ENCODE measurements around the gene CDC42.

CDC42 gene

DNA sequence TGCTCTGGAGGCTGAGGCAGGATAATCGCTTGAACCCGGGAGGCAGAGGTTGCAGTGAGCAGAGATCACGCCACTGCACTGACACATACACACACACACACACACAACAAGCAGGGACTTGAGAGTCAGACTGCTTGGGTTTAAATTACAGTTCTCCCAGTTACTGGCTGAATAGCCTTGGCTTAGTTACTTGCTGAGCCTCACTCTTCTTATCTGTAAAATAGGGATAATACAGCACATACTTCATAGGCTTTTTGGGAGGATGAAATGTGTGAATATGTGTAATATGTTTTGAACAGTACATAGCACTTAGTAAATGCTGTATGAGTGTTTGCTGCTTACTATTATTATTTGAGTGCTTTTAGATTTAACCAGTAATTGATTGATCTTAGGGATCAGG lies 23.8 kb downstream of the CDC42 start:
- no peak for DNase-seq

DNA sequence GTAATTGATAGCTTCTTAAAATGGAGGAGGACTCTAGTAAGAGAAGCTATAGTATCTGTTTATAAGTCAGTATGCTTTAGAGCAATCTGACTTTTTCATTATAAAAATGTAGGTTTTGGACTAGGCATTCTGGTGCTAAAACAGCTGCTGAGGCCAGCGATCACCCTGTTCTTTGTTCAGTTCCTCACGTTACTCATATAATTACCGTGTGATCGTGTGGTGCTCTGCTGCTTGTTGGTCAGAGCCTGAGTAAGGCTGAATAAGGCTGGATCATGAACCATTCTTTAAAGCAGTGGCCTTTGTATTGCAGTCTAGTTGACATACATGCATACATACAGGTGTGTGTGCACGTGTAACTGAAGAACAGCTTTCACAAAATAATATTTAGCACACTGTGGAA lies 25.2 kb downstream of the CDC42 start:
- DNase-seq = peak; percentile 43 to 57 (median 47)

DNA sequence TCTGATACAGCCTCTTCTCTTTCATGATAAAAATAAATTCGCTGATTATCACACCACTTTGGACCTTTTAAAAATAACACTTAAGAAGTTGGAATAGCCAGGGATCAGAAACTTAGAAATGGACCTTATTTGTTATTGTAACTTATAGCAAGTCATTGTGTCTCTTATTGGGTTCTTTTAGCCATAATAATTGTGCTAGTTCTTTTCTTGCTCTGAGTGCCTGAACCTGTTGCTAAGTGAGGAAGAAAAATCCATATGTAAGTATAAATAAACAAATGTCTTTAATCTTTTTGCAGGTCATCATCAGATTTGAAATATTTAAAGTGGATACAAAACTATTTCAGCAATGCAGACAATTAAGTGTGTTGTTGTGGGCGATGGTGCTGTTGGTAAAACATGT lies 25.6 kb downstream of the CDC42 start:
- DNase-seq = no peak

DNA sequence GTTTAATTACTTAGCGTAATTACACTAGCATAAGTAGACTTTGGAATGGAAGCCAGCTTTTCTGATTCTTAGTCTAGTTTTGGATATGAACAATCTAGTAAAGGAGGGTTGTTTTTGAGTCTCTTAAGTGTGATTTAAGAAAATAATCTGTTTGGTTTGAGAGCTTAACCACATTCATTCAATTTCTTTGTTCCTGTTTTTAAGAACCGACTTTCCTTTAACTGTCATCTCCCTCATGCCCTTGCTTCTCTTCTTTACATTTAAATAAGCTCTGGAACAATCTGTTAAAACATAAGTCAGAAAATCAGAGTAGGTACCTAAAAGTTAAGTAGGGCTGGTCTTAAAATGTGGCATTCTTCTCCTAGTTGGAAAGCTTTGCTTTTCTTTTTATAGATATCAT lies 27.7 kb downstream of the CDC42 start:
- DNase-seq = no peak

DNA sequence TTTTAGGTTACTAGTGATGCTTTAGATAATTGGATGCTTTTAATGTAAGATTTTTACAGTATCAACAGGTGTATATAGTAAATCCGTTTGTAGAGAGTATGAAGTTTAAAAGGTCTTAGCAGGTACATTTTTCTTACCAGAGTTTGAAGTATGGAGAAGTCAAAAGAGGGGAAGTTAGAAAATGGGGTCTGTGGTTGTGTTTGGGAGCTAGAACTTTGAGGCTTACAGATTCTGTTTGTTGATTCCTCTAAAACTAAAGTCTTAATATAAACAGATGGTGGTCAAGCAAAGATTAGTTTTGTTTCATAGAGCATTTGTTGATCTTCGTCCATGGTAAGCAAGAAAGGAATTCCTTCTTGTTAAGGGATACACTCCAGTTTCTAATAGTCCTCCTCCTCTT lies 35.8 kb downstream of the CDC42 start:
- DNase-seq = no peak

DNA sequence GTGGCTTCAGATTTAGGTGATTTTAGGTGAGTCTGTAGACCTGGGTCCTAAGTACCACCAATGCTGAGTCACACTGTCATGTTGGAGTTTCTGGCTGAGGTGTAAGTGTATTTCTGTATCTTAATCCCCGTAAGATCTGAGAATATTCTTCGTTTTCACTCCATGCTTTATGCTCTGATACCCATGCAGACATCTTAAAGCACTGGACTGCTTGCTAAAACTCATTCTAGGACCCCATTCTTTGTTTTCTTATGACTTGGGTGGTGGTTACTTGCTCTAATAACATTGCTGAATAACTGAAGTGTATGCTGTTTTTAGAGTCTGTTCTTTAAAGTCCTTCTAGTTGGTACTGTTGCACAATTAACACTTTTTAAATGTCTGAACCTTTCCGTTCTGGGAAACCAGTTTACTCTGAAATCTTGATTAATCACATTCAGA lies 36.6 kb downstream of the CDC42 start:
- no peak for DNase-seq

DNA sequence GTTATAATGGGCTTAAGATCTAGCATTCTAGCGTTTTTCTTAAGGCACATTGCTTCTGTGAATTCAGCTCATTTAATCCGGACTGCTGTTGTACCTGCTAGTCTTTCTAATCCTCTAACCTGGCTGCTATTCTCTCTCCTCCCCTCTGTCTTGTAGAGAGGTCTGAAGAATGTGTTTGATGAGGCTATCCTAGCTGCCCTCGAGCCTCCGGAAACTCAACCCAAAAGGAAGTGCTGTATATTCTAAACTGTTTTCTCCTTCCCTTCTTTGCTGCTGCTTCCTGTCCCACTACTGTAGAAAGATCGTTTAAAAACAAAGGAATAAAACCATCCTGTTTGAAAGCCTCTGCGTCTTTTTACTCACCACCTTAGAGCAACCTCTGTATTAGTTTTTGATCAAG lies 37.3 kb downstream of the CDC42 start:
- DNase-seq = no peak

DNA sequence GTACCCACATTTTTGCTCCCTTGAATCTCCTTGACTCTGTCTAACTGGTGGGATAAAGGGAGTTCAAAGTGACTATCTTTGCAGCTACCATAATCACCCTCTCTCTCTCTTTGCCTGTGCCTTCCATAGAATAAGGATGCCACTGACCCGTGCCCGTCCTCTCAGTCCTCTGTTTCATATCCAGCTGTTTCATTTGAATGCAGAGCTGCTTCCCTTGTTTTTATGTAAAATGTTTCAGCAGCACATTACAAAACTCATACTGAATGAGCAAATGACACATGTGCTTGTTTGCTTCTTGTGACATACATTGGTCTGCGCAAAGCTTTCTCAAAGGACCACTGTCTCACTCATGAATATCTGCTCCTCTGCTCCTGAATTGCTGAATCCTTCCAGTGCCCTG lies 38.4 kb downstream of the CDC42 start:
- DNase-seq = peak; percentile 11 to 42 (median 33)

DNA sequence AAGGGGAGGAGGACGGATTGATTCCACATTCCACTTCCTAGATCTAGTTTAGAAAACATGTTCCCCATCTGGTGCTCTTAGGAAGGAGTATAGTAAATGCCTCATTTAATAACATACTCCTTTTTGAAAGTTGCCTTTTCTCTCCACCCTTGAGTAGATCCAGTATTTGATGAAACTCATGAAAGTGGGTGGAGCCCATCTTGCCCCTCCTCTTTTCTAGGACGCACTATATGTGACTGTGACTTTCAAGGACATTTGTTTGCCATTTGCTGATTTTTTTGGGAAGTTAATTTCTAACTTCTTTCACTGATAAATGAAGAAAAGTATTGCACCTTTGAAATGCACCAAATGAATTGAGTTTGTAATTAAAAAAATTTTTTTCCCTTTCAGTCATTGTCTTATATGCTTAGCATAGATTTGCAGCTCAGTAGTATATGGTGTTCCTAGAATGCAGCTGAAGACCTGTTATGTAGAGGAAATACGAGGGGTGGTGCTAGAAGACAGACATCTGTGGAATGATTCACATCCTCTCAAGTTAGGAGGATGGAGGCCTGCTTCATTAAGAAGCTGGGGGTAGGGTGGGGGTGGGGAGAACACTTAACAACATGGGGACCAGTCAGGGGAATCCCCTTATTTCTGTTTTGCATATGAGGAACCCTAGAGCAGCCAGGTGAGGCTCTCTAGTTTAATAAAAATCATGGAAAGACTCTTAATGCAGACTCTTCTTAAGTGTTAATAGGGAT lies 39.7 kb downstream of the CDC42 start:
- DNase-seq = peak; percentile 63 to 67 (median 65)

DNA sequence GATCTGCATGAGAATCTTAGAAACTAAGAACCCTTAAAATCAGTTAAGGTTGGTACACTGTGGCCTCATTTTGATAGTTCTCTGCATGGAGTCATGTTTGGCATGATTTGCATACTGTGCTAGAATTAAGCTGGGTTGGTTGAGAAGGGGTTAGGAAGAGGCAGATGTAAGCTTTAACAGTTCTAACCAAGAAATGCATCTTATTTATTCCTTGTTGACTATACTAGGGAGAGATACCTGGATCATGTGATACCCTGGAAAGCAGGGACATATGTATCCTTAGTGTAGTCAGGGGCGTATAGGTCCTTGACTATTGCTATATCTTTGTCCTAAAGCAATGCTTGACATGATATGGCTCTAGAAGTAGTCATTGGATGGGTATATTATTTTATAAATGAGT lies 41.0 kb downstream of the CDC42 start:
- DNase-seq = no peak

DNA sequence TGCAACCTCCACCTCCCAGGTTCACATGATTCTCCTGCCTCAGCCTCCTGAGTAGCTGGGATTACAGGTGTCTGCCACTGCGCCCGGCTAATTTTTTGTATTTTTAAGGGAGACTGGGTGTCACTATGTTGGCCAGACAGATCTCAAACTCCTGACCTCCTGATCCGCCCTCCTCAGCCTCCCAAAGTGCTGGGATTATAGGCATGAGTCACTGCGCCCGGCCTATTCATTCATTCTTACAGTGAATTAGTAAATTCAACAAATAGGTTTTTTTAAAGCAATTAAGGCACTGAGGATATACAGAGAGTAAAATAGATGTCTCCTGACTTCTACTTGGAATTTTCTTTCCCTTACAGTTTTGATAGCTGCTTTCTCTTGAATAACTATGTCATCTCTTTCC lies 43.5 kb downstream of the CDC42 start:
- DNase-seq = no peak

DNA sequence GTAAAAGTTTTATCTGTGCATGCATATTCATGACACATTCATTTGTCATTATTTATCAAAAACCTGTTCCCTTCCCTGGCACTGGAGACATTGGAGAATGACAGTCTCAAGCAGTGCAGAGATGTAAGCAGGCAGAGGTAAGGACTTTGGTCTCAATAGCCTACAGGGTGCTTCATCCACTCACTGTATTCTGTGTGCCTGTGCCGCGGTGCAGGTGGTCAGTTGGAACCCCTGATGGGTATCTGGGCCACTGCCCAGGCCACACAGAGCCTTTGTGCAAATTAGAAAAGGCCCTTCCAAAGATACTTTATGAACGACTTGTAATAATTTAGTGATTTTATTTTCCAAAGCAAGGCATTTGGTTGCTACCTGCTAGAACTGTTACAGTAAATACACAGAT lies 44.0 kb downstream of the CDC42 start:
- no peak for DNase-seq

DNA sequence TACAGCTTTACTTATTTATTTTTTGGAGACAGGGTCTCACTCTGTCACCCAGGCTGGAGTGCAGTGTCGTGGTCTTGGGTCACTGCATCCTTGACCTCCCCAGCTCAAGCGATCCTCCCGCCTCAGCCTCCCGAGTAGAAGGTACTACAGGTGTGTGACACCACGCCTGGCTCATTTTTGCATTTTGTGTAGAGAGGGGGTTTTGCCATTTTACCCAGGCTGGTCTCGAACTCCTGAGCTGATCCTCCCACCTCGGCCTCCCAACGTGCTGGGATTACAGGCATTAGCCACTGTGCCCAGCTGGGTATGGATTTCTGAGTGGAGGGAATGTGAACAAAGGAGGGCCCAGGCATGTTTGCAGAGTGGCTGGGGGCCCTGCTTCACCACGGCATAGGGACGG lies 46.2 kb downstream of the CDC42 start:
- no peak for DNase-seq

DNA sequence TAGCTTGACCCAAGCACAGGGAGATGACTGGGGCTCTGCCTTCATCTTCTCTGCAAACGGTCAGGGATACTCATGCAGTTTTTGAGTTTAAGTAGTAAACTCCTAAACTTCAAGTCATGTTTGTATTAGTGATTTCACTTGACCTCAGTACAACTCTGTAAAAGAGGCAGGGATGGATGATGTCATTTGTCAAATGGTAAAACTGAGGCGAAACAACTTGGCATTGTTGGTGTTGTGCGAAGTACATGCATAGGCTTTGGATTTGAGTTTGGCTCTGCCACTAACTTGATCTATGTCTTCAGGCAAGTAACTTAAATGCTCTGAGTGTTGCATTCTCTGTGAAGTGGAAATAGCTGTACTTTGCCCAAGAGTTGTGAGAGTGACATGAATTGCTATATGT lies 47.7 kb downstream of the CDC42 start:
- no peak for DNase-seq

DNA sequence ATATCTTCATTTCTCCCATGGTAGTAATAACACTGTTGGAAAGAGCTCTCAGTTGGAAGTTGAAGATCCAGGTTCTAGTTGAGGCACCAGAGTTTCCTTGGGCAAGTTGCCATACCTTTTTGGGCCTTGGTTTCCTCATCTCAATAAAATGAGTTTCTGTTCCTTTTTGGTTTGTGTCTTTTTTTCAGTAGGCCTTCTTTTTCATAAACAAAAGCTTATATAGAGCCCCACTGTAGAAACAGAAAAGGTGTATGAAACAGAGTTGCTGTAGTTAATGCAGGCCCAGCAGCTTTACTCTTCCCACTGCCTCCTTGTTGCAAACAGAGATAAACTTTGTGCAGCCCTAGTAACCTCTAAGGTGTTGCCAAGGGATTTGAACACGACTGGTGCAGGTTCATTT lies 48.7 kb downstream of the CDC42 start:
- no peak for DNase-seq

DNA sequence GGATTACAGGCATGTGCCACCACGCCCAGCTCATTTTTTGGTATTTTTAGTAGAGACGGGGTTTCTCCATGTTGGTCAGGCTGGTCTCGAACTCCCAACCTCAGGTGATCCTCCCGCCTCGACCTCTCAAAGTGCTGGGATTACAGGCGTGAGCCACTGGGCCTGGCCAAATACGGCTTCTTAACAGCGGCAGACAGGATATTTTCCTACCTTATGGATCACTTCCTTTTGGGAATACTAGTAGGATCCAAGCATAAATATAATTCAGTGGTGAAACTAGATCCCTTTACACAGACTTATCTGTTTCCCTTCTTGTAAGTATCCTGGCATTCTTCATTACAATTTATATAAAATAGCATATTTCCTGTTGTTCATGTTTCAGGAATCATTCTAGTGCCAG lies 49.5 kb downstream of the CDC42 start:
- DNase-seq = no peak

DNA sequence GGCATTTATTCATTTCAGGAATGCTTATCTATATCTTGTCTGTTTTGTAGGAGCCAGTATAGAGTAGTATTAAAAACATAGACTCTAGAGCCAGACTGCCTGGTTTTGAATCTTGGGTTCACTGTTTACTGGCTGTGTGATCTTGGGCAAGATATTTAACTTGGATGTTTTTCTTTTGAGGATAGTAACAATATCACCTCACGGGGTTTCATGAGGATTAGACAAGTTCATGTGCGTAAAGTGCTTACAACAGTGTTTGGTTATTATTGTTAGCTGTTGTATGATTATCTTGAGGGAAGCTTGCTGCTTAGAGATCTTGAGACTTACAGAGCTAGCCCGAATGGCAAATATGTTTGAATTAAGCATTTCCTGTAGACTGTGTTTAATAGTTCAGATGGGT lies 50.2 kb downstream of the CDC42 start:
- no peak for DNase-seq

DNA sequence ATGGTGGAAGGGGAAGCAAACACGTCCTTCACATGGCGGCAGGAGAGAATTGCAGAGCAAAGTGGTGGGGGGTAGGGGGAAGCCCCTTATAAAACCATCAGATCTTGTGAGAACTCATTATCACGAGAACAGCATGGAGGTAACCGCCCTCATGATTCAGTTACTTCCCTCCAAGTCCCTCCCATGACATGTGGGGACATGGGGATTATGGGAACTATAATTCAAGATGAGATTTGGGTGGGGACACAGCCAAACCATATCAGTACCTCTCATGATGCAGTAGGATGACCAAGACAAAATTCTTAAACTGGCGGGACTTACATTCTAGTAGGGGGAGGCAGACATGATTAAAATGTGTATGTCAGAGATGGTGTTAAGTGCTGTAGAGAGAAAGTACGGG lies 51.6 kb downstream of the CDC42 start:
- DNase-seq = peak in 2 of 3 donors; percentile 11

DNA sequence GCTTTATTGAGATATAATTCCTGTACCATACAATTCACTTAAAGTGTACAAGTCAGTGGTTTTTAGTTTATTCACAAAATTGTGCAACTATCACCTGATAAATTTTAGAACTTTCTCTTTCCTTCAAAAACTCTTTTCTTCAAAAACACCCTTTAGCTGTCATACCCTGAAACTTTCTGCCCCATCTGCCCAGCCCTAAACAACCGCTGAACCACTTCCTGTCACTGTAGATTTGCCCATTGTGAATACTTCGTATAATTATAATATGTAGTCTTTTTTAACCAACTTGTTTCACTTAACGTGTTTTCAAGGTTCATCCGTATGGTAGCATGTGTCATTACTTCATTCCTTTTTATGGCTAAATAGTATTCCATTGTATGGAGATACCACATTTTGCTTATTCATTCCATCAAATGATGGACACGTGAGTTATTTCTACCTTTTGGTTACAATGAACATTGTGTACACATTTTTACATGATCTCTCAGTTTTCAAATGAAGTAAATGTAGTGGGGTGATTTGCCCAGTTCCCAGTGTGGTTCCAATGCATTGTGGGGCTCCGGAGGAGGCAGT lies 52.4 kb downstream of the CDC42 start:
- no peak for DNase-seq

DNA sequence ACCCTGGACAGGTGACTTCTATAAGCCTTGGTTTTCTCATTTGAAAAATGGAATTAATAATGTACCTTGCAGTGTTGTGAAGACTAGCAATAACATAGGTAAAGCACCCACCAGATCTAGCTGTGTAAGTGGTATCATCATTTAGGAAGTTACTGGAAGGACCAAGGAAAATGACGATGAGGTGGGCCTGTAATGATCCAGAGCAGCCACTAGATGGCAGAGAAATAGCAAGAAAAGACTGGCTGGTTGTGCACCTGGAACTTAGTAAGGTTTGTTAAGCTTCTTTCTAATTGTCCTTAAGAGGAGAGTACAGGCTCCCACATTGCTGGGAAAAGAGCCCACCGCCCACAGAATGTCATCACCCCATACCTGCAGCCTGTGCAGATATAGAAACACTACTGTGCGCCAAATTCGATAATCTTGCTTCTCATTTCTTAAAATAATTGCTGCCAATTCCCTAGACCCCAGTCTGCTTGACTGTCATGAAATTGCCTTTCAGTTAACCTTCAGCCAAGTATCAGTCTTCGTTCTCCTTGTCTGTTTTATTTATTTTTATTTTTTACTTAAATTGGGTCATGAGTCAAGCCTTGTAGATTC lies 53.2 kb downstream of the CDC42 start:
- peak; percentile 46 to 61 (median 54) for DNase-seq

DNA sequence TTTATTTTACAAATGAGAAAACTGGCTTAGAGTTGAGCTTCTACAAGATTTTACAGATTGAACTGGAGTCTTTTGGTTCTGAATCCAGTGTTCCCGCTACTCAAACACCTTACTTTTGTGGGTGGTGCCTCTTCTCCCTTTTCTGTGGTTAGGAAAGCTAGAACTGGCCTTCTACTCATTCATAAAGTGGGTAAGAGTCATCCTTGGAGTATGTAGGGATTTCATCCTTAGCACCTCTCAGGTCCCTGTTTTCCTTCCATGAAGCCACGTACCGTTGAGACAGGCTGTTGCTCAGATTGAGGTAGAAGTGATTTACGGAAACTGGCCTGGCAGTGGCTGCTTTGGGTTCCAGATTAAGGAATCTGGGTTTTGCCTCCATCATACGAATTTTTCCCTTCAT lies 54.6 kb downstream of the CDC42 start:
- DNase-seq = no peak

DNA sequence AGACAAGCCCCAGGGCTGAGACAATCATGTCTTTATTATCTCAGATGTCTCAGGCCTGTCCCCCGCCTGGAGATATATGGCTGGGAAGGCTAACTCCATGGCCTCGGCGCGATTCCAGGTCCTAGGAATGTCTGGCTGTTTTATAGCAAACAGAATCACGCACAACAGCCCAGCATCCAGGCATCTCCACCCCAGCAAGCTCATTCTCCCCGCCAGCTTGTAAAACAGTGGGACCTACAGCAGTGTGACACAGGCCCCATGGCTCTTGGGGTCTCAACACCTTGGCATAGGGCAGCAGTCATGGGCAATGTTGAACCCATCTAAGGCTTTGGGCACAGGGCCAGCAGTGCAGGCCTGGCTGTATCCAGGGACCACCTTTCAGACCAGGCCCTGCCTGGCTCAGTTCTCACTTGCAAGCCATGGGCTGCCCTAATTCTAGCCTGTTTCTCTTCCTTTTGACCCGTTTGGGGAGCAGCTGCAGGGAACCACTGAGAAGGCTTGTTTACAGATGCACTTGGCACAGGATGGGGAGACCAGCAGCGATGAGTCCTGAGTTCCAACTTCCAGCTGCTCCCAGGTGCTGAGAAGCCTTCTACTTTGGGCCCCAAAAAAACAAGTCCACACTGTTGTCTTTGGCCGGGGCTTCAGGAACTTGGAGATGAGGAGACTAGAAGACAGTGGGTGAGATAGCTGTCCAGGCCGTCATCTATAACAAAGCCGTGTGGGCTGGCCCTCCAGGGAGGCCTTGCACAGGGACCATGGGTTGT lies 56.0 kb downstream of the CDC42 start:
- DNase-seq = no peak

DNA sequence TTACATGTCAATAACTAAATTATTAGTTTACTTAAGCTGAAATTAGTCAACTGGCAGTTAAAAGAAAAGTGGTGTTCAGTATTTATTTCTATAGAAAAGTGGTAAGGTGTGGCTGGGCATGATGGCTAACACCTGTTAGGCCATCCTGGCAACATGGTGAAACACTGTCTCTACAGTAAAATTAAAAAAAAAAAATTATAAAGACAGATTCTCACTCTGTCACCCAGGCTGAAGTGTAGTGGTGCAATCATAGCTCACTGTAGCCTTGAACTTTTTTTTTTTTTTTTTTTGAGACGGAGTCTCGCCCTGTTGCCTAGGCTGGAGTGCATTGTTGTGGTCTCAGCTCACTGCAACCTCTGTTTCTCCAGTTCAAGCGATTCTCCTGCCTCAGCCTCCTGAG lies 57.5 kb downstream of the CDC42 start:
- no peak for DNase-seq

DNA sequence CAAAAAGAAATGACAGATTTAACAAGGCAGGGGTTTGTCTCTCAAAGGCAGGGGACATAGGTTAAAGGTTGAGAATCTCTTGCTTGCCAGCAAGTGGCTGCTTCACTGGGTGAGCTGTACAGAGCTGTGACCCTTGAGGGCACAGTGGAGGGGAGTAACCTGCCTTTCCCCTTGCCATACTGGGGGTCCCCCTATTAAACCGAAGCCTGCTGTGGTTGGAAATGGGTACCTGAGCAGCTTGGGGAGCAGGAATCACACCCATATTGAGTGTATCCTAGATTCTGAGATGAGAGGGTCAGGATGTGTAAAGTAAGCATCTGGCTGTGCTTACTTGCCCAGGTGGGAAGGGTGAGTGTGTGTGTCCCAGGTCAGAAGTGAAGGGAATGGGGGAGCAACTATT lies 58.6 kb downstream of the CDC42 start:
- DNase-seq = no peak

Data from suppressor macrophage treated with lipopolysaccharide for 1 hour (primary cell).